ENCODE results near the gene DCN.

DNA sequence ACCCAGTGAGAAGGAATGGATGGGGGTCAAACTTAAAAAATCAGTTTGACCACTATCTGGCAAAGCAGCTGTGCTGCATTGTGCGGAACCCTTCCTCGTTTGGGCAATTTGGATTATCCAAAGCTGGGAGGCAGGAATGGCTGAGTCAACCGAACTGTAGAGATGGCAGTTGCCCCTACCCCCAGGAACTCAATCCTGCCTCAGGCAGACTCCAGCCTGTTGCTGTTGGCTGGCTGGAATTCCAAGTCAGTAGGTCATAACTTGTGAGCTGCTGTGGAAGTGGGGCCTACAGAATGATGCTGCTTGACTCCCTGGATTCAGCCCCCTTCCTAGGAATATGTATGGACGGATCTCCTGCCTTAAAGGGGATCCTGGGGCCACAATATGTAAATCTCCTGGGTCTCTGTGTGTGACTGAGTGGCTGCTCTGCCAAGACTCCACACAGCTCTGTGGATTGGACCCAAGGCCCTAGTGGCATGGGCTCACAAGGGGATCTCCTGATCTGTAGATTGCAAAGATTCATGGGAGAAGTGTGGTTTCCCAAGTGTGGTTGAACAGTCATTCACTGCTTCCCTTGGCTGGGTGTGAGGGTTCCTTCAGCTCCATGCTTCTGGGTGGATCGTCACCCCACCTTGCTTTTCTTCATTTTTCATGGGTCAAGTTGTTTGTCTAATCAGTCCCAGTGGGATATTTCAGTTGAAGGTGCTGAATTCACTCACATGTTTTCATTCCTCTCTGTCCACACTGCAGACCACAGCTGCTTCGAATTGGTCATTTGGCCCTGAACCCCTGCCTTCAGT lies 90.5 kb downstream of the DCN start:
- TF ChIP-seq, protein P1, sequence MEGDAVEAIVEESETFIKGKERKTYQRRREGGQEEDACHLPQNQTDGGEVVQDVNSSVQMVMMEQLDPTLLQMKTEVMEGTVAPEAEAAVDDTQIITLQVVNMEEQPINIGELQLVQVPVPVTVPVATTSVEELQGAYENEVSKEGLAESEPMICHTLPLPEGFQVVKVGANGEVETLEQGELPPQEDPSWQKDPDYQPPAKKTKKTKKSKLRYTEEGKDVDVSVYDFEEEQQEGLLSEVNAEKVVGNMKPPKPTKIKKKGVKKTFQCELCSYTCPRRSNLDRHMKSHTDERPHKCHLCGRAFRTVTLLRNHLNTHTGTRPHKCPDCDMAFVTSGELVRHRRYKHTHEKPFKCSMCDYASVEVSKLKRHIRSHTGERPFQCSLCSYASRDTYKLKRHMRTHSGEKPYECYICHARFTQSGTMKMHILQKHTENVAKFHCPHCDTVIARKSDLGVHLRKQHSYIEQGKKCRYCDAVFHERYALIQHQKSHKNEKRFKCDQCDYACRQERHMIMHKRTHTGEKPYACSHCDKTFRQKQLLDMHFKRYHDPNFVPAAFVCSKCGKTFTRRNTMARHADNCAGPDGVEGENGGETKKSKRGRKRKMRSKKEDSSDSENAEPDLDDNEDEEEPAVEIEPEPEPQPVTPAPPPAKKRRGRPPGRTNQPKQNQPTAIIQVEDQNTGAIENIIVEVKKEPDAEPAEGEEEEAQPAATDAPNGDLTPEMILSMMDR (IDR thresholded peaks at IDR 0.05; ENCODE audit: low read length) = no peak
- no peak for TF ChIP-seq EZH2 (IDR thresholded peaks at IDR 0.05; ENCODE audit: borderline replicate concordance, low read length)
